Posterior cingulate gyrus (tissue), 11 donors: ENCODE data around the gene HS6ST3.
"Not testable (repeated sequence)": the region's sequence is repeated elsewhere in the genome, so short reads cannot be mapped to it uniquely, and the experiment has no call there.

ENCODE experiments used
- DNase-seq, 10 donors: peaks; one replicate each; pipeline versions ENCODE4 v3.0.0 to v3.0.0-alpha.2; 2020 to 2021; ENCODE audit warnings: mixed read lengths in 3 of 10
- intact Hi-C: fragments of 100-400 bp; cut with DNase I; formaldehyde crosslinking; loops from one replicate; pipeline ENCODE4 v1.15.1; 2023

Gene HS6ST3

DNA sequence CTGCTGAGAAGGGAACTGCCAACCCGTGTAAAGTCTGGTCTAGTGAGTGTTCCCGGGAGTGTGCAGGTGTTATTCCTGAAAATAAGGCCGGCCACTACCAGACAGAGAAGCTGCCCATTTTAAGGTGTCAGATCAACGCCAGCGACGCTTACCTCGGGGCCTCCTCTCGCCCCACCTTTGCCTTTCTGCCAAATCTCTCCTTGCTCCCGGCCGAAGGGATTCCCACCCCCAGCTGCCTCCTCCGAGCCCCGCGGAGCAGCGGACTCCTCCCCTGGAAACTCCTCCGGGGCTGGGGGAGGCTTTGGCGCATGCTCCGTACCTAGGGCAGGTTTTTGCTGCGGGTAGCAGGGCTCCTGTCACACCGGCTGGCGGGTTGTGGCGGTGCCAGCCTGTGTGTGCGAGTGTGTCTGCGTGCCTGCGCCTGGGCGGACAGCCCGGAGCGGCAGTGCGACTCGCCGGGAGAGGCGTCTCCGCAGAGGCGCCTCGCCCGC lies at the start of gene HS6ST3:
HS6ST3 (plus strand) TSS at position 359 of the 491 bp plus-strand sequence.
- DNase-seq: peak; percentile 27 to 94 (median 70)
- intact Hi-C loops: no loop called here

DNA sequence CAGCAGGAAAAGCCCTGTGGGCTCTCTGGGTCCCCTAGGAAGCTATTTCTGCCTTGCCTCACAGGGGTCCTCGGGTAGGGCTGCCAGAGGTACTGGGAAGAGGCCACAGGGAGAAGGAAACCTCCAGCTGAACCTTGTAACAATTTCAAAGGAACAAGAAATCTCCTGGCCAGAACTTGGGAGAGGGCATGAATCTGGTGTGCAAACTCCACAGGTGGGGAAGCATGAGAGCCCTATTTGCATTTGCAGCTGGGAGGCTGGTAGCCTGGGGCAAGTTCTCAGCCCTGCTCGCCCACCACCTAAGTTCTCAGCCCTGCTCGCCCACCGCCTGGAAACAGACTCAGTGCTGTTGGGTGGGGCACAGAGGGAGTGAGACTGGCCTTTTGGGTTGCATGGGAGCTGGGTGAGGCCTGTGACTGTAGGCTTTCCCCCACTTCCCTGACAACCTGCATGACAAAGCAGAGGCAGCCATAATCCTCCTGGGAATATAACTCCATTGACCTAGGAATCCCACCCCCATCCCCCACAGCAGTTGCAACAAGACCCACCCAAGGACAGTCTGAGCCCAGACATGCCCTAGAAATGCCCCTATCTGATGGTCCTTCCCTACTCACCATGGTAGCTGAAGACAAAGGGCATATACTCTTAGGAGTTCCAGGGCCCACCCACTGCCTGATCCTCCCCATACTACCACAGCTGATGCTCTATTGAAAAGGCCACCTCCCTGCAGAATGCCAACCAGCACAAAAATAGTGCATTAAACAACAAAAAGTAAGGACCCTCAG lies 48.4 kb upstream of the HS6ST3 start:
- DNase-seq: no peak
- intact Hi-C loops: no loop called here

DNA sequence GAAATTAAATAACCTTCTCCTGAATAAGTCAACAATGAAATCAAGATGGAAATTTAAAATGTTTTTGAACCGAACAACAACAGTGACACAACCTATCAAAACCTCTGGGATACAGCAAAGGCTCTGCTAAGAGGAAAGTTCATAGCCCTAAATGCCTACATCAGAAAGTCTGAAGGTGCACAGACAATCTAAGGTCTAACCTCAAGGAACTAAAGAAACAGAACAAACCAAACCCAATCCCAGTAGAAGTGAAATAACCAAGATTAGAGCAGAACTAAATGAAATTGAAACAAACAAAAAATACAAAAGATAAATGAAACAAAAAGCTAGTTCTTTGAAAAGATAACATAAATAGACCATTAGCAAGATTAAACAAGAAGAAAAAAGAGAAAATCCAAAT lies 45.7 kb upstream of the HS6ST3 start:
- no peak for DNase-seq
- intact Hi-C loops: no loop called here

DNA sequence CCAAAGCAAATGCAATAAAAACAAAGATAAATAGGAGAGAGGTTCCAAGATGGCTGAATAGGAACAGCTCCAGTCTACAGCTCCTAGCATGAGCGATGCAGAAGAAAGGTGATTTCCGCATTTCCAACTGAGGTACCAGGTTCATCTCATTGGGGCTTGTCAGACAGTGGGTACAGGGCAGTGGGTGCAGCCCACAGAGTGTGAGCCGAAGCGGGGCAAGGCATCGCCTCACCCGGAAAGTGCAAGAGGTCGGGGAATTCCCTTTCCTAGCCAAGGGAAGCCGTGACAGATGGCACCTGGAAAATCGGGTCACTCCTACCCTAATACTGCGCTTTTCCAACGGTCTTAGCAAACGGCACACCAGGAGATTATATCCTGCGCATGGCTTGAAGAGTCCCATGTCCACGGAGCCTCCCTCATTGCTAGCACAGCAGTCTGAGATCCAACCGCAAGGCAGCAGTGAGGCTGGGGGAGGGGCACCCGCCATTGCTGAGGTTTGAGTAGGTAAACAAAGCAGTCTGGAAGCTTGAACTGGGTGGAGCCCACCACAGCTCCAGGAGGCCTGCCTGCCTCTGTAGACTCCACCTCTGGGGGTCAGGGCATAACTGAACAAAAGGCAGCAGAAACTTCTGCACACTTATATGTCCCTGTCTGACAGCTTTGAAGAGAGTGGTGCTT lies 43.3 kb upstream of the HS6ST3 start:
- DNase-seq, intact Hi-C loops: not testable (repeated sequence)

DNA sequence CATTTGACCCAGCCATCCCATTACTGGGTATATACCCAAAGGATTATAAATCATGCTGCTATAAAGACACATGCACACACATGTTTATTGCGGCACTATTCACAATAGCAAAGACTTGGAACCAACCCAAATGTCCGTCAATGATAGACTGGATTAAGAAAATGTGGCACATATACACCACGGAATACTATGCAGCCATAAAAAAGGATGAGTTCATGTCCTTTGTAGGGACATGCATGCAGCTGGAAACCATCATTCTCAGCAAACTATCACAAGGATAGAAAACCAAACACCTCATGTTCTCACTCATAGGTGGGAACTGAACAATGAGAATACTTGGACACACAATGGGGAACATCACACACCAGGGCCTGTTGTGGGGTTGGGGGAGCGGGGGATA lies 39.0 kb upstream of the HS6ST3 start:
- DNase-seq, intact Hi-C loops: not testable (repeated sequence)

DNA sequence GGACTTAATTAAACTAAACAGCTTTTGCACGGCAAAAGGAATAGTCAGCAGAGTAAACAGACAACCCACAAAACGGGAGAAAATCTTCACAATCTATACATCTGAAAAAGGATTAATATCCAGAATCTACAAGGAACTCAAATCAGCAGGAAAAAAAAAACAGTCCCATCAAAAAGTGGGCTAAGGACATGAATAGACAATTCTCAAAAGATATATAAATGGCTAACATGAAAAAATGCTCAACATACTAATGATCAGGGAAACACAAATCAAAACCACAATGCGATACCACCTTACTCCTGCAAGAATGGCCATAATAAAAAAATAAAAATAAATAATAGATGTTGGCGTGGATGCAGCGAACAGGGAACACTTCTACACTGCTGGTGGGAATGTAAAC lies 38.4 kb upstream of the HS6ST3 start:
- intact Hi-C loops, DNase-seq: not testable (repeated sequence)

DNA sequence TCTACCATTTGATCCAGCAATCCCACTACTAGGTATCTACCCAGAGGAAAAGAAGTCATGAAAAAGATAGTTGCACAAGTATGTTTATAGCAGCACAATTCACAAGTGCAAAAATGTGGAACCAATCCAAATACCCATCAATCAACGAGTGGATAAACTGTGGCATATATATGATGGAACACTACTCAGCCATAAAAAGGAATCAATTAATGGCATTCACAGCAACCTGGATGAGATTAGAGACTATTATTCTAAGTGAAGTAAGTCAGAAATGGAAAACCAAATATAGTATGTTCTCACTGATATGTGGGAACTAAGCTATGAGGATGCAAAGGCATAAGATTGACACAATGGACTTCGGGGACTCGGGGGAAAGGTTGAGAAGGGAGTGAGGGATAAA lies 38.0 kb upstream of the HS6ST3 start:
- intact Hi-C loops, DNase-seq: not testable (repeated sequence)

DNA sequence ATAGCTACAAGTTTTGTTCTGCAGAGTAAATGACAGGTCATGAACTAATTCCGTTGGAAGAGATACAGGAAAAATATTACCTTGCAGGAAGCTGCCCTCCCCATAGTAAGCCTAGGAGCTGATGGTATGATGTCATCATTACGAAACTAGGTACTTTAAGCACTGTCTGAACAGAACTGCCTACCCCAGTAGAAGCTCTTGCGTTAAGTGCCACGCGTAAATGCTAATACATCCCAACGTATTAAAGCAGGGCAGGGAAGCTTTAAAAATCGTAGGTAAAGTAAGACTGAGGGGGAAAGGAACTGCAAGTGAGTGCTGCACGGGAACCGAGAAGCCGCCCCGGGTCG lies 37.3 kb upstream of the HS6ST3 start:
- no peak for DNase-seq
- intact Hi-C loops: no loop called here

DNA sequence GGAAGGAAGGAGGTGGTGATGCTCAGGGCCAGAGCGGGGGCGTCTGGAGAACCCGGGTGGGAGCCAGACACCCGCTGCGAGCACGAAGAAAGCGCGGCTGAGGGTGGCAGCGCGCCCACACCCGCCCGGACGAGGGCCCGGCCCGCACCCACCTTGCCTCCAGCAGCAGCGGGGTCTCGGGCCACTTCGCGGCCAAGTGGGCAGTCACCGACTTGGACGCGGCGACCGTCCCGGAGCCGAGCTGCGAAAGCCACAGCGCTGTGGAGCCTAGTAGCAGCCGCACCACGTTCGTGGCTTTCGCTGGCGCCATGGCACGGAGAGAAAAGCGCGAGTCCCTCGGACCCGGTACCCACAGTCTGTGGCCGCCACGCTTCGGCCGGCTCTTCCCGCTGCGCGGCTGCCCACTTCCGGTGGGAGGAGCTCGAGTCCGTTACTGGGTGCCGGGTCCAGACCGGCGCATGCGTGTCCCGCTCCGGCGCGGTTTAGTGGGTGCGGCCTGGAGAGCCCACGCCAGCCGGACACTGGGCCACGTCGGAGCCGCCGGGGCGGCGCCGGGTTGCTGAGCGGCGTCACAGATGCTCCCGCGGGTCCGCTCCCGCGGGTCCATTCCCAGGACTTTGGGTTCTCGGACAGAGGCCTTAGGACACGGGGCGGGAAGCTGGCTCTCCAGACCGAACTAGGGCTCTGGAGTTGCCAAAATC lies 36.8 kb upstream of the HS6ST3 start, which contains the start of gene UGGT2:
UGGT2 (minus strand) TSS at position 399 of the 701 bp plus-strand sequence; CDS start at position 310, 89 bp downstream.
- intact Hi-C loops: no loop called here
- DNase-seq: peak; percentile 89 to 99 (median 92)

DNA sequence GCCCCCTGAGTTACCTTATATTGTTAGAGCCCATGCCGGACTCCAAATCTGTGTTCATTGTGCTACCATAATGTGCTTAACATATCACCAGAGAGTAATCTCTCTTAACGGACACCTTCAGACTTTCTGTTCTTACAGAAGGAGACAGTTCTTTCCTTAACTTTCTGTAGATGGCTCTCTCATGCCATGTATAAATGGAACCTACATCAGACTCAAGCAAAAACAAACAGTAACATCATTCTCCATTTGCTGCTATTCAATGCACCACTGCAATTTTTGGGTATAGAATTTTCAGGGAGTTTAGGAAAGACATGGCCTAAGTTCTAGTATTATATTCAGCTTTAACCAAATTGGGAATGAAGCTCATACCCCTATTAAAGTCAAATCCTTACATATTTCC lies 24.1 kb upstream of the HS6ST3 start:
- no peak for DNase-seq
- intact Hi-C loops: no loop called here

DNA sequence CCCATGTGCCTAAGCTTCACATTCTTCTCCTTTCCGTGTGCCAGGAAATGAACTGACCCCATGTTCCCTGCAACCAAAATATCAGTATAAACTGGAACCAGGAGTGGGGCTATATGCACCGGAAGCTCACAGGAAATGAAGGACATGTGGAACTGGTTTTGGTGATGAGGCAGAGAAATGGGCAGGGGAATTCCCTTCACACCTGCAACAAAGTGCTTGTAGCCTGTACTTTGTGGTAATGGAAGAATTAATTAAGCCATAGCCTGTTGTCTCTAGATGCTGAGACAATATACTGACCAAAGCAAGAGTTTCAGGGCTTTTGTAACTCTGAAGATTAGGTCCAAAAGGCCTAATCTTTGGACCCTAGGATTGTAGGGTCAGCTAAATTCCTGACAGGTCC lies 21.2 kb upstream of the HS6ST3 start:
- DNase-seq: no peak
- intact Hi-C loops: no loop called here

DNA sequence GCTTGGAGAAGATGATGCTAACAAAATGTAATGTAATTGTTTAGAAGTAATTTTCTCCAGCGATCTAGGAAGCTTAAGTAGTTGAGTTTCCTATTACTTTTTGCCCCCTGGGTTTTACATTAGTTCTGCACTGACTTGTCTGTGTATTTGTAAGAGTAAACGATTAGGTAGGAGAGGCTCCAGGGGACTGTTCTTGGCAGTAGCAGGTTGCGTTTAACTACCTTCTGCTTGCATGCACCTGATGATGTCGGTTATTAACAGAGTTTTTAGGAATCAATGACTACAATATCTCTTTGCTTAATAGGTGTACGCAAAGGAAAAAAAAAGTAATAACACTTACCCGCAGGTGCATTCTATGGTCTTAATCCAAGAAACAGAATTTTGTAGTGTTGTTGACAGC lies 18.4 kb upstream of the HS6ST3 start:
- no peak for DNase-seq
- intact Hi-C loops: no loop called here

DNA sequence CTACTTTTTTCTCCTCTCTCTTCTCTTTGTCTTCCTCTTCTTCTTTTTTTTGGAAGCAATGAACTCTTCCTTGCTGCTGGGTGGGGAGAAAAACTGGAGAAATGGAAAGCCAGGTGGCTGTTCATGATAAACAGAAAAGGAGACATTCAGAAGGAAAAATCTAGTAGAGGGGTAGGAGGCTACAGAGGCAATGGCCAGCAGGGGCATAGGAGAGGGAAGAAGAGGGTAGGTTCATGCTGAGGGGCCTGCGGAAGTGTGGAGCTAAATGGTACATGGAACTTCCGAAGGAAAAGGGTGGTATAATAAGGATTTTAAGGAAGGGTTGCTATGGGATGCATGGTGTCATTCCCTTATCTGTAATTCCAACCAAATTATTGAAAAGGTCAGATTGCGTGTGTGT lies 17.5 kb upstream of the HS6ST3 start:
- no peak for DNase-seq
- intact Hi-C loops: no loop called here

DNA sequence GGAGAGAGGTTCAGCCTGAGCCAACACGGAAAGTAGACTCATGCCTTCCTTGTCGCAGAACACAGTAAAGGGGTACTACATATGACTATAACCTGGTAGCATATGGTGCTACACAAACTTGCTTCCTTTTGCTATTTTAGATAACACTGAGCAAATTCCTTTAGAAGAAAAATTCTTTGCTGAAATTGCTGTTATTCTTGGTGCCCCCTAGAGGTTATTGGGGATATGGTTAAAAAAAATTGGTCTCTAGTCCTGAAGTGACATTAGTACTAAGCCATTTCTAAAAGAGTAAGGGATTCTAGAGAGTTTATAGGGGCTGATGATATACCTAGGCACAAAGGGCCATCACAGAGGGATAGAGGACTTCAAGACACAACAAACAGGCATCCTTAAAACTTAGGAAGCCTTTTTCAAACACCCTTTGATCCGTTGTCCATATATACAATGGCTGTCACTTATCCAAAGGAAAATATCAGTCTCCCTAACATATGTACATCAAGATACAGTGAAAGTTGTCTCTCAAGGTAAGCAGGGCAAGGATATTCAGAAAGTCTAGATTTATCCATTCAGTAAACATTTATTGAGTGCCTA lies 13.9 kb upstream of the HS6ST3 start:
- DNase-seq: no peak
- intact Hi-C loops: no loop called here

DNA sequence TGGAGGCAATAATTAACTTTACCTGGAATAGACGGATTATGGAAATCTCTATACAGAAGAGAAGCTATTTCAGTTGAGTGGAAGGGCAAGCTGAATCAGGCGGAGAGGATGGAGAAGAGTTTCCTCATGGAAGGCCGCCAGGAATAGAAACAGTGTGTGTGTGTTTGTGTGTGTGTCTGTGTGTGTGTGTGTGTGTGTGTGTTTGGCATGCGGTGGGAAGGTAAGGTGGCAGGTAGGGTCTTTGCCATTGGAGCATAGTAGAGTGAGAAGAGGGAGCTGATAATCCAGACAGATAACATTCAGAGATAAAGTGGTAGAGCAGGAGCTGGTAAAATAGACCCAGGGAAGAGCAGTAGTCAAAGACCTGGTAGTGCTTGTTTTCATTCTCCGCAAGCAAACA lies 9.2 kb upstream of the HS6ST3 start:
- intact Hi-C loops: no loop called here
- no peak for DNase-seq

DNA sequence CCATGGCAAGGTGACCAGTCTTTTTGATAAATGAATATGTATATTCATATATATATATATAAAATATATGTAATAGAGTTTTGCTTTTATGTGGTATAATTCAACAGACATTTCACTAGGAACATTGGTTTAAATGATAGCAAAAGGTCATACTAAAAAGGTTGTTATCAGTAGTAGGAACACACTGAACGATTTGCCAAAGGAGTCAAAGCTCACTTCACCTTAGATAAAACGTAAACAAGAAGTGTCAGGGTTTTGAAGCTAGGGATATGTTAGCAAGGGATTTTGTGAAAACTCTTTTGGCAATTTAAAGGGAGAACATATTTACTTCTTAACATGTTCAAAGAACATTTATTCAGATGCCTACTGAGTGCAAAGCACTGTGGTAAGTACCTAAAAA lies 8.0 kb upstream of the HS6ST3 start:
- no peak for DNase-seq
- intact Hi-C loops: no loop called here

DNA sequence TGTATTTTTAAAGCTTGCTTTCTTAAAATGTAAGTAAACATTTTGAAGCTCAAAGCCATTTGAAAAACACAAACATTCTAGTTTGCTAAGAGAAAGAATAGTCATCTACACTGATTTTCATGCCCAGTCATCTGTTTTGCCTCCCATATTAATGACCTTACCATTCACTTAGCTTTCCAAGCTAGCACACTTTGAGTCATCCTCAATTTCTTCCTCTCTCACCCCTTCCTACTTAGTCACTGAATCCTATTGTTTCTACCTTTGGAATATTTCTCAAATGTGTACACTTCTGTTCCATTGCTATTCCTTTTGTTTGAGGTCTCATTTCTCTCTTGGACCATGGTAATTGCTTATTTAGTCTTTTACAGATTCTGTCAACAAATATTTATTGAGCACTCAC lies 7.3 kb upstream of the HS6ST3 start:
- intact Hi-C loops: no loop called here
- DNase-seq: no peak

DNA sequence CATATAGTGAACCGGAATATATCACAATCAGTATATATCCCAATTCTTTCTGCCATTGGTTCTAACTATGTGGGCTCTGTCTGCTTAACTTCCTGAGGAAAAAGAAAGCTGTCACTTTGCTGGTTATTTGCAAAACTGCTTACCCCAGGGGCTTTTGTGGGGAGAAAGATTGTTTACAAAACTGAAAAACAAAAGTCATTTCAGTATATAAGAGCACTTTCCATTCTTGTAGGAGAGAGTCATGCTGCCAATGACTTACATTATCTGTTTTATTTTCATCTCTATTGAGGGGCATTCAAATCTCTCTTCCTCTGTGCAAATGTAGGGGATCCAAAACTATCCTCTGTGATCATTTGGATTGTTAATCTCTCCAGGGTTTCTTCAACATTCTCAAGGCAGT lies 3.2 kb upstream of the HS6ST3 start:
- no peak for DNase-seq
- intact Hi-C loops: no loop called here

DNA sequence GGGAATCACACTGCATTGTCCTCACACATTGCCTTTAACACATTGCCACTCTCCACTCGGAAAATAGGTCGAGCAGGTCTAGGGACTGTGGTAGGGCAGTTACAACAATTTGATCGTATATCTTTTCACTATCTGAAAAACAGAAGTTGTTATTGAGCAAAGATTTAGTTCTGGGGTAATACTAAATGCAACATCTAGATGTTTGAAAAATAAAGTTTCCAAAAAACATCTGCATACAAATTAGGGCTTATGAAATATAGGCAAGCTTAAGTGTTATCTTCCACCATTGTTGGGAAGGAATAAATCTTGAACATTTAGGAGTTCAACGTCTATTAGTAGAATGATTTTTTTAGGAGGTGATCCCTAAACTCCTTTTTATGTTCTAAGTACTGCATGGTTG lies 768 bp upstream of the HS6ST3 start:
- intact Hi-C loops: no loop called here
- no peak for DNase-seq

DNA sequence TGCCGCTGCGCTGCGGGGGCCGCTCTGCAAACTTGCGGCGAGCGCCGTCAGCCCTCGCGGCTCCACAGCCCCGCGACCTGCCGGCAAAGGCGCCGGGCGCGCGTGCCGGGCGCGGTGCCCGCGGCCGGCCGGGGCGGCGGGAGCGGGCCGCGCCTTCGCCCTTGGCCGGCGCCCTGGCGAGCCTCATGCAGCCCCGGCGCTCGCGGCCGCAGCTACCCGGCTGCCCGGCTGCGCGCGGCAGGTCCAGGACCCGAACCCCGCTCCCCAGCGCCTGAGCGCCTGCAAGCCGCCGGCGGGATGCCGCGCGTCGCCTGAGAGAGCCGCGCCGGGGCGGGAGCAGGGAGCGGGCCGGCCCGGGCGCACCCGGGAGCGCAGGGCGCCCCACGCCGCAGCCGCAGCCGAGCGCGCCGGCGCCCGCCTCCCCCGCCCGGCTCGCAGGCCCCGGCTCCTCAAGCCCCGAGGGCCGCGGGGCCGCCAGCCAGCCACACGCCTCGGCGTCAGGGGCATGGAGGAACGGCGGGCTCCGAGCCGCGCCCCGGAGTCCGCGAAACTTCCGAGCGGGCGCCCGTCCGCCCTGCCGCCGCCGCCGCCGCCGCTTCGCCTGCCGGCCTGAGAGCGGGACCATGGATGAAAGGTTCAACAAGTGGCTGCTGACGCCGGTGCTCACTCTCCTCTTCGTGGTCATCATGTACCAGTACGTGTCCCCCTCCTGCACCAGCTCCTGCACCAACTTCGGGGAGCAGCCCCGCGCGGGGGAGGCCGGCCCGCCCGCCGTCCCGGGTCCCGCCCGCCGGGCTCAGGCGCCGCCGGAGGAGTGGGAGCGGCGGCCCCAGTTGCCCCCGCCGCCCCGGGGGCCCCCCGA lies 564 bp downstream of the HS6ST3 start:
- intact Hi-C loops: no loop called here
- peak in 8 of 10 donors; percentile 8 to 78 (median 22) for DNase-seq
